HG03565 (cell line): Measurements from ENCODE around the gene PIGV.
"Not testable (repeated sequence)": the region's sequence is repeated elsewhere in the genome, so short reads cannot be mapped to it uniquely, and the experiment has no call there.

Experiments used
- ATAC-seq: cut with Tn5 transposase; IDR thresholded peaks from one replicate; pipeline ENCODE4 v1.9.1; 2021; ENCODE audit warnings: mild to moderate bottlenecking, moderate library complexity; ENCODE audit not compliant: unreplicated experiment

PIGV gene

GRCh38 chr1:26791148-26791547, 3.4 kb downstream of the PIGV start:
- ATAC-seq: no peak

GRCh38 chr1:26791626-26792025, 3.9 kb downstream of the PIGV start:
- ATAC-seq: no peak

- no peak for ATAC-seq
Measured at GRCh38 chr1:26792924-26793323, 5.2 kb downstream of the PIGV start.

DNA sequence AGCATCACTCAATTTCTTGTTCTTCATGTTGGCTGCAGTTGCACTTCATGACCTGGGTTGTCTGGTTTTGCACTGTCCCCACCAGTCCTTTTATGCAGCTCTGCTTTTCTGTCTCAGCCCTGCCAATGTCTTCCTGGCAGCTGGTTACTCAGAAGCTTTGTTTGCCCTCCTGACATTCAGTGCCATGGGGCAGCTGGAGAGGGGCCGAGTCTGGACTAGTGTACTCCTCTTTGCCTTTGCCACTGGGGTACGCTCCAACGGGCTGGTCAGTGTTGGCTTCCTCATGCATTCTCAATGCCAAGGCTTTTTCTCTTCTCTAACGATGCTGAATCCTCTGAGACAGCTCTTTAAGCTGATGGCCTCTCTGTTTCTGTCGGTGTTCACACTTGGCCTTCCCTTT, 6.6 kb downstream of the PIGV start:
- ATAC-seq: no peak

DNA sequence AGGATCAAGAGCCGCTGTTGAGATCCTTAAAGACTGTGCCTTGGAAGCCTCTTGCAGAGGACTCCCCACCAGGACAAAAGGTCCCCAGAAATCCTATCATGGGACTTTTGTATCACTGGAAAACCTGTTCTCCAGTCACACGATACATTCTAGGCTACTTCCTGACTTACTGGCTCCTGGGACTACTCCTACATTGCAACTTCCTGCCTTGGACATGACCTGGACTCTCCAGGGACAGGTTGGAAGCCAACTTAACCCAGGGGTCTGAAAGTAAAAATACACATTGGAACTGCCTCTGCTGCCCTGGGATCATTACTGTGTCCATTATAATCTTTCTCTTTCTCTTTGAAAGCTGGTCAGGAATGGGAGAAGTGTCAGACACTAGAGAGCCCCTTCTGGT, 9.9 kb downstream of the PIGV start:
- no peak for ATAC-seq

DNA sequence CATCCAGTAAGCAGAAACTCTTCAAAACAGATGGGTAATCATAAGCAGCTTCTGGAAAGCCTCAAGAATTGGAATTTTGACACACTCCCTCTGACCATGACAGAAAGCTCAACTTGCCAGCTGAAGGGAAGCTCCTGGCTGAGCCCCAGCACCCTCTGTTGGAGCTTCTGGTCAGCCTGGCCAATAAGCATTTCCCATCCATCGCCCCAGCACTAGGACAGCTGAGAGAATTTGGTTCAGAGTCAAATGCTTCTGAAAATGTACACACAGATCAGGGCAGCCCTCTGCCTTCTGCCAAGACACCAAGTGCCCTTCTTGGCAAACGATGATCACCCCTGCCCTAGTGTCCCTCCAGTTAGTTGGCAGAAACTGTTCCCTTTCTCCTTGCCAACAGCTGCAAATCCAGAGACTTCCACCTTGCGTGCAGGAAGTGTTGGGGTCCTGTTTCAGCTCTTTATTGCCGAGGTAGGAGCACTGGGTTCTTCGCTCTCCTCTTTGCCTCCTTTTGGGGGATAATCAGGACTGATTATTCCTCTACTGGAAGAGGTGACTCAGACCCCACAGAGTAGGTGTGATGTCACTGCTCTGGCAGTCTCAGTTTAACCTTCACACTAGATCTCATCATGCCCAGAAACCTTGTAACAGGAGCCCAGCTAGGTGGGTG, 11.9 kb downstream of the PIGV start:
- ATAC-seq: no peak

DNA sequence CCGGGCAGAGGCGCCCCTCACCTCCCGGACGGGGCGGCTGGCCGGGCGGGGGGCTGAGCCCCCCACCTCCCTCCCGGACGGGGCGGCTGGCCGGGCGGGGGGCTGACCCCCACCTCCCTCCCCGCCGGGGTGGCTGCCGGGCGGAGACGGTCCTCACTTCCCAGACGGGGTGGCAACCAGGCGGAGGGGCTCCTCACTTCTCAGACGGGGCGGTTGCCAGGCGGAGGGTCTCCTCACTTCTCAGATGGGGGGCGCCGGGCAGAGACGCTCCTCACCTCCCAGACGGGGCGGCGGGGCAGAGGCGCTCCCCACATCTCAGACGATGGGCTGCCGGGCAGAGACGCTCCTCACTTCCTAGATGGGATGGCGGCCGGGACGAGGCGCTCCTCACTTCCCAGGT, 16.2 kb downstream of the PIGV start:
- ATAC-seq: not testable (repeated sequence)

DNA sequence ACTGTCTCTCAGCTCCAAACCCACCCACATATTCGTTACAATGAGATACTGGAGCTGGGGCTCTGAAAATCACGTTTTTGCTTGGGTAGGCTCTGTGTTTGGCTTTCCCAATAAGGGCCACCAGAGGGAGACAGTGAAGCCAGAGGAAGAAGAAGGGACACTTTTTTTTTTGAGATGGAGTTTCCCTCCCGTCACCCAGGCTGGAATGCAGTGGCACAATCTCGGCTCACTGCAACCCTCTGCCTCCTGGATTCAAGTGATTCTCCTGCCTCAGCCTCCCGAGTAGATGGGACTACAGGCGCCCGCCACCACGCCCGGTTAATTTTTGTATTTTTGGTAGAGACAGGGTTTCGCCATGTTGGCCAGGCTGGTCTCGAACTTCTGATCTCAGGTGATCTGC, 22.4 kb downstream of the PIGV start:
- not testable (repeated sequence) for ATAC-seq

DNA sequence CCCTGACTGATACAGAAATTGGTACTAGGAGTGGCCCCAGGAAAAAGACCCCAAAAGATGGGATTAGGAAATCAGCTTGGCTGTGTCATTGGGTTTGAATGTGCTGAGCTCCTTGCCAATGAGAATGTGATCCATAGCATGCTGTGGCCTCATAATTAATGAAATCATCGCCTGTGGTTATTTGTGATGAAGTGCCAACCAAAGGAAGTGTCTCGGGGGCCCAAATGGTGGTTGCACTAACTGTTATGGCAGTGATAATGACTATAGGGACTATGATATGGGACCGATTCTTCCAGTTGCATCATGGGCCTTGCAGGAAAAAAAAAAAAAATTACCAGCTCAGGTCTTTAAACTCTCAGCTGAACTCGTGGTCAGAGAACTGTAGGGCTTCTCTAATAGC, 23.3 kb downstream of the PIGV start:
- no peak for ATAC-seq

DNA sequence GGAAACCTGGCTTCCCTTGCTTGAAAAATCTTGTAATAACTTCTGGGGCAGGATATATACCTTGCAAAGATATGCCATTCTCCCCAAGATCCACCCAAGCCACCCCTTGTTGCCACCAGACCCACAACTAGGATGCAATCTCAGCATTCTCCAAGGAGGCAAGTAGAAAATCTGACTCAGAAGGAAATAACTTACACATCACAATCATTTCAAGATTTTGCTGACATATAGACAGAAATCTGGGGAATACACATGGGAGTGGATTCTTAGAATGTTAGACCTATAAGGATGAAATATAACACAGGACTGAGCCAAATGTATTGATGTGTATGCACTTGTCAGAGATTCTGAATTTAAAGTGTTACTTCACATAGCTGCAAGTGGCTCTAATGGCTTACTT, 24.0 kb downstream of the PIGV start:
- ATAC-seq: no peak

- ATAC-seq: no peak
Measured at GRCh38 chr1:26814377-26814776, 26.6 kb downstream of the PIGV start.

GRCh38 chr1:26814893-26815292, 27.1 kb downstream of the PIGV start:
- ATAC-seq: no peak

DNA sequence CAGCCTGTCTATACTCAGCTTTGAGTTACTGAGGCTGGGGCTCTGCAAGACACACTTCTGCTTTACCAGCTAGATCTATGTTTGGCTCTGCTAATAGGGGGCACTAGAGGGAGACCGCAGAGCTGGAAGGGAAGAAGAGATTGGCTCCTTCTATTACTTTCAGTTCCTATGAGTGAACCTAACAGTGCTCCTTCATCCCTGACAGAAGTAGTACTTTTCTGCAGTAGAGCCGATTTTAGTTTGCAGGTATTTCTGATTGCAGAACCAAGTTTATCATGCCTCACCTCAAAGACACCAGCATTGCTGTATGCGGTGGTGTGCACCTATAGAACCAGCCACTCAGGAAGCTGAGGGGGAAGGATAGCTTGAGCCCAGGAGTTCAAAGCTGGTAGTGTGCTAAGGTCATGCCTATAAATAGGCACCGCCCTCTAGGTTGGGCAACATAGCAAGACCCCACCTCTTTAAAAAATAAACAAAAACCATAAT, 33.1 kb downstream of the PIGV start:
- ATAC-seq: peak; percentile 69

- ATAC-seq: no peak
Measured at GRCh38 chr1:26822737-26823395, 35.1 kb downstream of the PIGV start.

DNA sequence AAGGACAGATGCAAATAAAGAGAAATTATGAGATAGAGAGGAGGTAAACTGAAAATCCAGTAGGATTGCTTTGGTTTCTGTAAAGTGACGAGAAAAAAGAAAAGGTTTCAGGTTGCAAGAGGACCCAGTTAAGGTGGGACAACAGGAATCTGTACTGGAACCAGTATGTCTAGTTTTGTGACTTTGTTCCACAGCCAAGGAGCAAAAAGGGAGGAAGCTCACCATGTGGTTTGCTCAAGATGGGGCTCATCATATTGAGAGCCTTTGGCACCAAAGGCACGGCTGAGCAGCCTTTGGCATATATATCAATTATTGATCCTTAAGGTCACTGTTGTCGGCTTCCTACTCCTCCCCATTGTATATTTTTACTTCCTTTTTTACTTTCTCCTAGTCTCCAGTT, 37.0 kb downstream of the PIGV start:
- ATAC-seq: no peak

DNA sequence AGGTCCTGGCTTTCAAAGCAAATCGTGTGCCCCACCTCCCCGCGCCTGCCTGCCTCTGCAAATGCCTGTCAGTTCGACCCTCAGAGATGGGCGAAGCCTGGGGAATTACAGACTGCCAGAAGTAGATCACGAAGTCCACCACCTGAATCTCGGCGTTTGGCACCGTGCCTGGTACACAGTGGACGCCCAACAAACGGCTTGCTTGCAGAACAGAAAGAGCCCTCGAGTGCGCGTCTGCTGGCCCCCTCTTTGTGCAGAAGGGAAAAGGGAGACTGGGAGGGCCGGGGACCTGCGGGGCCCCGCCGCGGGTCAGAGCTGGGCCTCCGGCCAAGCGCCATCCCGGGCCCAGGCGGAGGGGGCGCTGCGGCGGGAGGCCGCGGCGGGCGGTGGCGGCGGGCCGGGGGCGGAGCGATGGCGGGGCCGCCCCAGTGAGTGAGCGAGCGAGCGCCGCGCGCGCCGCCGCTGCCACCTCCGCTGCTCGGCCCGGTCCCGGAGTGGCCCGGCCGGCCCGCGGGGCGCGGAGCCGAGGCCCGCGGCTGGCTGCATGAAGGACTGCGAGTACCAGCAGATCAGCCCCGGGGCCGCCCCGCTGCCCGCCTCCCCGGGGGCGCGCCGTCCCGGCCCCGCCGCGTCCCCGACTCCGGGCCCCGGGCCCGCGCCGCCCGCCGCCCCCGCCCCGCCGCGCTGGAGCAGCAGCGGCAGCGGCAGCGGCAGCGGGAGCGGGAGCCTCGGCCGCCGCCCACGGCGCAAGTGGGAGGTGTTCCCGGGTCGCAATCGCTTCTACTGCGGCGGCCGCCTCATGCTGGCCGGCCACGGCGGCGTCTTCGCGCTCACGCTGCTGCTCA, 38.7 kb downstream of the PIGV start, which contains the start of gene ZDHHC18:
TSS of gene ZDHHC18 (plus strand) at position 428 of the 845 bp plus-strand sequence. CDS start at position 545, 117 bp downstream.
- peak; percentile 68 for ATAC-seq

GRCh38 chr1:26827106-26827604, 39.4 kb downstream of the PIGV start:
- ATAC-seq: no peak

GRCh38 chr1:26827663-26828062, 39.9 kb downstream of the PIGV start:
- ATAC-seq: no peak

- no peak for ATAC-seq
Measured at GRCh38 chr1:26828411-26828991, 40.8 kb downstream of the PIGV start.

- ATAC-seq: no peak
Measured at GRCh38 chr1:26829184-26829911, 41.6 kb downstream of the PIGV start.
